NCI-H2196 treated with DMSO at 0.1 percent for 48 hours (cell line): Measurements from ENCODE around the gene PRDX6.
"Not testable (repeated sequence)": the region's sequence is repeated elsewhere in the genome, so short reads cannot be mapped to it uniquely, and the experiment has no call there.

Source experiments
- DNase-seq: peaks from one replicate; lab custom pipeline; 2025; ENCODE audit not compliant: unreplicated experiment; lab: John Stamatoyannopoulos, UW

The PRDX6 gene

GRCh38 chr1:173495609-173496267 is 18.6 kb downstream of the PRDX6 start:
- DNase-seq = no peak

DNA sequence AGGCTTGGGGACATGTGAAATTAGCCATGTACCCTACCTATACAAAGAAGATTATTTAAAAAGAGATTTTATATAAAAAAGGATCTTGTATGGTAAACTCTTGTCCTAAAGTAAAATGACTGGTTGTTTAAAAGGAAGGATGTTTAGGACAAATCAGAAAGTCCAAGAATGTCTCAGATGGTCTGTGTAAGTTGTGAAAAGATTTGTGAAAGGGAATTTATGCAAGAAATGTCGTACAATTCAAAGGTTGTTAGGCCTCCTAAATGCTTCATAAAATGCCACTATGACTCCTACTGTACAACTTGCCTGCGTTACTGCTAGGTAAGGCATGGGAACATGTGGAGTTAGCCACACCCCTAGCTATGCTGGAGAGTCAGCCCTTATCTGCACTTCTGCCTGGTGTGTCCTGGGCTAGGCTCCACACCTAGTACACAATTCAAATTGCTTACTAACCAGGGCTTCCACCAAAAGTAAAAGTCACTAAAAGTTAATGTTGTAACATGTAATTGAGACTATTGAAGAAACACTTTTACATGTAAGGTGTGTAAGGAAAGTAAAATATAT is 19.7 kb downstream of the PRDX6 start:
- DNase-seq = no peak

DNA sequence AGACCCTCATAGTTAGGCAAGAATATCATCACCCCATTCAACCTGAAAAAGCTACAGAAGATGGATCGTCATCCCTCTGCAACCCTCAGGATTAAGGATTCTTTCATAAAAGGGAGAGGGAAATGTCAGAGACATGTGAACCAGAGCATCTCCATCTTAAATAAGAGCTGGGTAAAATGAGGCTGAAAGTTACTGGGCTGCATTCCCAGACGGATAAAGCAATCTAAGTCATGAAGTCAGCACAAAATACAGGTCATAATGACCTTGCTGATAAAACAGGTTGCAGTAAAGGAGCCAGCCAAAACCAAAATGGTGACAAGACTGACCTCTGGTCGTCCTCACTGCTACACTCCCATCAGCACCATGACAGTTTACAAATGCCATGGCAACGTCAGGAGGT is 22.6 kb downstream of the PRDX6 start:
- DNase-seq = no peak

GRCh38 chr1:173502104-173502503 is 25.0 kb downstream of the PRDX6 start:
- DNase-seq = no peak

GRCh38 chr1:173503391-173503790 is 26.3 kb downstream of the PRDX6 start:
- DNase-seq = no peak

- DNase-seq = no peak
Observed at GRCh38 chr1:173504268-173504667, 27.1 kb downstream of the PRDX6 start.

- DNase-seq = no peak
Observed at GRCh38 chr1:173505391-173505790, 28.3 kb downstream of the PRDX6 start.

- DNase-seq = no peak
Observed at GRCh38 chr1:173506437-173506836, 29.3 kb downstream of the PRDX6 start.

DNA sequence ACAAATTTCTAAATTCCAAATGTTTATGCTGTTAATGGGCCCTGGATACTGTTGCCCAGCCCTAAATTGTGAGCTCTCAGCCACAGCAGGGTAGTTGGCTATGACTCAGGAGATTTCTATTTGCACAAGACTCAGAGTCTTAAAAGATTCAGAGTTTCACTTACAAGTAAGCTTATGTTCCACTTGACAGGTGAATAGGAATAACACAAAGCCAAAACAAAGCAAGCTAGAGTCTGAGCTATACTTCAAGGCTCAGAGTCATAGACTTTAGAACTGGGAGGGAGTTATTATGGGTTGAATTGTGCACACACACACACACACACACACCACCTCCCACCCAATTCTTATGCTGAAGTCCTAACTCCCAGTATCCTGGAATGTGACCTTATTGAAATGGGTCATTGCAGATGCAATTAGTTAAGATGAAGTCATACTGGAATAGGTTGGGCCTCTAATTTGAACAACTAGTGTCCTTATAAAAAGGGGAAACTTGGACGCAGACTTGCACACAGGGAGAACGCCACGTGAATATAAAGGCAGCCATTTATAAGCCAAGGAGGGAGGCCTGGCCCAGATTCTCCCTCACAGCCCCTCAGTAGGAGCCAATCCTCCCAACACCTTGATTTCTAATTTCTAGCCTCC is 30.2 kb downstream of the PRDX6 start:
- no peak for DNase-seq

- DNase-seq = no peak
Observed at GRCh38 chr1:173507847-173508209, 30.7 kb downstream of the PRDX6 start.

- DNase-seq = no peak
Observed at GRCh38 chr1:173508541-173508940, 31.4 kb downstream of the PRDX6 start.

DNA sequence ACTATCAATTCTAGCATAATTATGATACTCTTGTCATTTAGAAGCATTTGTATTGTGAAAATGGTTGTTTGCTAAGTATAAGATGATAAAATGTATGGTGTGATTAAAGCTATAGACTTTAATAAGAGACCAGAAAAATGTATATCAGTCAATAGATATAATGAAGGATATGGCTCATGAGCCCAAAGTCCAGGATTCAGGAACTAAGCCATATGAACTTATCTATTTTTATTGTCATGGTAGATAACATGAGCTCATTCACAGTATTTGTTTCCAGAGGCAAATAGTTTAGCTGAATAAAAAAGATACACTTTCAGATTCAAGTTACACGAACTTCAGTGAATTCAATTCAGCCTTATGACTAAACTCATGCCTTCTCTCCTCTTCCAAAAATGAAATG is 32.7 kb downstream of the PRDX6 start:
- no peak for DNase-seq

GRCh38 chr1:173514503-173514902 is 37.4 kb downstream of the PRDX6 start:
- DNase-seq = not testable (repeated sequence)

DNA sequence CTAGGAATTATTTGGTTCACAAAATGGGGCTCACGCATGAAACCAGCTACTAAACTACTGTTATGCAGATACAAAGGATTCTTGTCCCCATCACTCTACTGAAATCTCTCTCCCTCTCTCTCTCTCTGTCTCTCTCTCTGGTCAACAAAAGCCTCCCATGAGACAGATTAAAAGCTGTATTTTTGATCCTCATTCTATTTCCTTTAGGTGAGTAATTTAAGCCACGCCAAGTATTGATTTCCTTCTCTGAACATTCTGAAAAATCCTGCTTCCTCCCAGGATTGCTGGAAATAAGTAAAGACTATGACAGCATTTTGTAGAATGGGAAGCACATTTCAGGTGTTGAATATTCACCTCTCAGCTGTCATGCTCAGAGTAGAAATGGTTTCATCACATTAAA is 43.7 kb downstream of the PRDX6 start:
- no peak for DNase-seq

GRCh38 chr1:173523329-173523728 is 46.2 kb downstream of the PRDX6 start:
- DNase-seq = no peak

DNA sequence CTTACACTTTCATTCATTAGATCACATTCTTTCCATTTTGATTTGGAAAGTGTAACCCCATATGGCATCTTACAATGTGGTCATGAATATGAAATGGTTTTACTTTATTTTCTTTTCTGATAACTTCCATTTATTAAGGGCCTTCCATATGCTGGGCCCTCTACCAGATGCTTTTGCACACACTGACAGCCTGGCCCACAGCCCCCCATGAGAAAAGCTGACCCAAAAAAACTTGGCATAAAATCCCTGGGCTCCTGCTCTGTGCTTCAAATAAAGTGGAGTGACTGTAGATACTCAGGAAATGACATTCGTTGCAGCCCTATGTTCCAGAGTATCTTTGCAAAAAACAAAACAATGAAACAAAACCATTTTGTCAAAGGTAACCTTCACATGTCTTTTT is 48.8 kb downstream of the PRDX6 start:
- DNase-seq = no peak

GRCh38 chr1:173527151-173527826 is 50.2 kb downstream of the PRDX6 start:
- no peak for DNase-seq

GRCh38 chr1:173529106-173529505 is 52.0 kb downstream of the PRDX6 start:
- no peak for DNase-seq

DNA sequence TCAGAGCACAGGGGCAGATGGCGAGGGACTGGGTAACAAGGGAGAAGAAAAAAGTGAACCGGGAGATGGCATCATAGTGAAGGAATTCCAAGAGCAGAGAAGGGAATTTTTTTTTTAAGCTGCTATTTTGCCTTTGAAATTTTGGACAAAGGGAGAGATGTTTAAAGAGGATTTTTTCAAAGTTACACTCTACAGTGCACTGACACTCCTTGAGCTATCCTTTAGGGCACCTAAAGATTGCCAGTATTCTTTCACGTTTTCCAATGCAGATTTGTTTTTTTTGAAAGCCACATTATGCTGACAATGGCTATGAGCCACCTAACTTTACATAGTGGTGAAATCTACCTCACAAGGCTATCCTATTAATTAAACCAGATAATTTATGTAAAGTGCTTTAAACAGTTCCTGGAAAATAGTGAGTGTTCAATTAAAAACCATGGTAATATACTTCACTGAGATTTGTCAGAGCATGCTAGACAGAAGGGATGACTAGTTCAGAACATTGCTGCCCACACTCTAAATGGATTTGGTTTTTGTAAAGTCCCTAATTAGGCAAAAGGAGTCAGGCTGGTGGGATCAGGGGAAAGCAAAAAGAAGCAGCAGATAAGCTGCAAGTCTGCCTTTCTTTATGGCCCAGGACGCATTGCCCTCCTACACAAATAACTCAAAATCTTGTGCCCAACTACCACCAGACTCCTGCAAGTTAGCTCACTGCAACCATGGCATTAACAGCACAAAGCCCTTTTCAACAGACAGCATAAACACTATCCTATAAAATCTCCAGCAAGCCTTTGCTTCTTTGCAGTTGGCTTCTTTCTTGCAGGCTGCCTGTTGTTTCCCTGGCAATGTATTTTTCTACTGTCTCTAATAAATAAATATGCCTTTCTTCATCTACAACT is 53.9 kb downstream of the PRDX6 start:
- DNase-seq = no peak

- DNase-seq = no peak
Observed at GRCh38 chr1:173532237-173532636, 55.1 kb downstream of the PRDX6 start.

- no peak for DNase-seq
Observed at GRCh38 chr1:173536223-173536622, 59.1 kb downstream of the PRDX6 start.
